Hepatocyte (in vitro differentiated cells): ENCODE measurements around the gene TMEM202.

Experiments used
- CTCF ChIP-seq: fragments of 200-600 bp; sonication (generic); IDR thresholded peaks from 2 replicates; pipeline ENCODE4 v1.5.1; 2016; ENCODE audit warnings: antibody characterized with exemption, mild to moderate bottlenecking; ENCODE audit not compliant: poor library complexity
- EZH2phosphoT487 ChIP-seq: fragments of 200-600 bp; sonication (generic); IDR thresholded peaks from one replicate; pipeline ENCODE4 v1.6.1; 2018; ENCODE audit warnings: antibody characterized with exemption, mild to moderate bottlenecking, low read depth, moderate library complexity; ENCODE audit not compliant: unreplicated experiment, severe bottlenecking

GRCh38 chr15:72456684-72457083, 58.6 kb downstream of the TMEM202 start:
- TF ChIP-seq CTCF (no peak), EZH2phosphoT487 (no peak)
